Stimulated activated naive CD8-positive, alpha-beta T cell treated with anti-CD3 and anti-CD28 coated beads, Interleukin-15, amount 100 ng/mL, for 72 hours (primary cell): ENCODE data around the gene ANXA4.
A peak's percentile ranks its signal among the peaks of the same experiment; 100 is the strongest.
"Not testable (repeated sequence)": the region's sequence is repeated elsewhere in the genome, so short reads cannot be mapped to it uniquely, and the experiment has no call there.

Experiments used
- ATAC-seq: fragments of 150-1000 bp; cut with Tn5 transposase; 2 replicates; pipeline ENCODE4 v1.10.0; 2021; ENCODE audit warnings: mild to moderate bottlenecking, moderate library complexity
- DNase-seq, 2 donors: peaks; one replicate each; pipeline ENCODE4 v3.0.0; 2021 to 2022
- H3K27ac Mint-ChIP-seq, 2 donors: one replicate each; pipeline ENCODE4 v1.8.0; 2022; ENCODE audit warnings: mild to moderate bottlenecking in 2 of 2, mixed read lengths in 2 of 2, moderate library complexity in 2 of 2
- H3K27me3 Mint-ChIP-seq: one replicate; pipeline ENCODE4 v1.8.0; 2022; ENCODE audit warnings: mixed read lengths
- H3K4me1 Mint-ChIP-seq: one replicate; pipeline ENCODE4 v1.8.0; 2022; ENCODE audit warnings: mild to moderate bottlenecking, mixed read lengths
- H3K4me3 Mint-ChIP-seq, 2 donors: one replicate each; pipeline ENCODE4 v1.8.0; 2022; ENCODE audit warnings: mild to moderate bottlenecking in 2 of 2, mixed read lengths in 2 of 2, moderate library complexity in 1 of 2
- H3K9me3 Mint-ChIP-seq, 2 donors: one replicate each; pipeline ENCODE4 v1.8.0; 2022; ENCODE audit warnings: mixed read lengths in 2 of 2

The ANXA4 gene

GRCh38 chr2:69734854-69735544, 6.9 kb upstream of the ANXA4 start:
- no peaks in the 10 kb centered on the region for H3K4me1 Mint-ChIP-seq
- H3K27ac Mint-ChIP-seq, result no peak overlapping the region
- H3K4me3 Mint-ChIP-seq, result no peak overlapping the region
- no peak for DNase-seq
- no peaks in the 10 kb centered on the region for H3K27me3 Mint-ChIP-seq
- no peak for ATAC-seq
- no peaks in the 10 kb centered on the region for H3K9me3 Mint-ChIP-seq

- no peak for DNase-seq
- no peaks in the 10 kb centered on the region for H3K9me3 Mint-ChIP-seq
- H3K4me1 Mint-ChIP-seq, result no peaks in the 10 kb centered on the region
- ATAC-seq, result no peak
- H3K27me3 Mint-ChIP-seq, result no peaks in the 10 kb centered on the region
- no peak overlapping the region for H3K27ac Mint-ChIP-seq
- H3K4me3 Mint-ChIP-seq, result no peak overlapping the region
These were observed 6.2 kb upstream of the ANXA4 start for GRCh38 chr2:69735686-69736085.

GRCh38 chr2:69738149-69738548, 3.8 kb upstream of the ANXA4 start:
- H3K4me3 Mint-ChIP-seq, H3K9me3 Mint-ChIP-seq: not testable (repeated sequence)

GRCh38 chr2:69740502-69740951, 1.4 kb upstream of the ANXA4 start:
- H3K4me3 Mint-ChIP-seq, result peak overlapping the region in 1 of 2 donors; percentile 98
- no peak for DNase-seq
- no peak overlapping the region for H3K27ac Mint-ChIP-seq
- peaks cover 21% of the 10 kb centered on the region for H3K4me1 Mint-ChIP-seq
- no peak for ATAC-seq
- H3K9me3 Mint-ChIP-seq, result no peaks in the 10 kb centered on the region
- H3K27me3 Mint-ChIP-seq, result peaks cover 7% of the 10 kb centered on the region

More at GRCh38 chr2:69738149-69738548, 3.8 kb upstream of the ANXA4 start:
- H3K4me1 Mint-ChIP-seq, result peaks cover 18% of the 10 kb centered on the region
- not testable (repeated sequence) for H3K27ac Mint-ChIP-seq, H3K27me3 Mint-ChIP-seq, ATAC-seq, DNase-seq

GRCh38 chr2:69741229-69741574, 732 bp upstream of the ANXA4 start:
- peak; percentile 47 for ATAC-seq
- peak overlapping the region; percentile 98 to 99 for H3K4me3 Mint-ChIP-seq
- DNase-seq, result peak; percentile 25 to 29
- H3K9me3 Mint-ChIP-seq, result no peaks in the 10 kb centered on the region
- H3K27ac Mint-ChIP-seq, result peak overlapping the region; percentile 97 to 99
- H3K4me1 Mint-ChIP-seq, result peaks cover 21% of the 10 kb centered on the region
- H3K27me3 Mint-ChIP-seq, result peaks cover 7% of the 10 kb centered on the region

- ATAC-seq, result peak; percentile 56
- peak overlapping the region in 1 of 2 donors; percentile 94 for H3K27ac Mint-ChIP-seq
- H3K27me3 Mint-ChIP-seq, result peaks cover 7% of the 10 kb centered on the region
- peak in 1 of 2 donors; percentile 5 for DNase-seq
- no peaks in the 10 kb centered on the region for H3K9me3 Mint-ChIP-seq
- H3K4me3 Mint-ChIP-seq, result peak overlapping the region; percentile 98 to 99
- peaks cover 21% of the 10 kb centered on the region for H3K4me1 Mint-ChIP-seq
These were observed 503 bp downstream of the ANXA4 start for GRCh38 chr2:69742322-69742952.

GRCh38 chr2:69743847-69744264, 1.9 kb downstream of the ANXA4 start:
- H3K4me3 Mint-ChIP-seq, result no peak overlapping the region
- H3K27me3 Mint-ChIP-seq, result peaks cover 7% of the 10 kb centered on the region

GRCh38 chr2:69744456-69744855, 2.5 kb downstream of the ANXA4 start:
- DNase-seq (no peak), ATAC-seq (no peak)
- peaks cover 7% of the 10 kb centered on the region for H3K27me3 Mint-ChIP-seq
- H3K4me3 Mint-ChIP-seq, result no peak overlapping the region
- H3K9me3 Mint-ChIP-seq, result no peaks in the 10 kb centered on the region
- H3K27ac Mint-ChIP-seq, result no peak overlapping the region
- peaks cover 21% of the 10 kb centered on the region for H3K4me1 Mint-ChIP-seq

More at GRCh38 chr2:69743847-69744264, 1.9 kb downstream of the ANXA4 start:
- H3K27ac Mint-ChIP-seq, result no peak overlapping the region
- ATAC-seq (no peak), DNase-seq (no peak)
- H3K9me3 Mint-ChIP-seq, result no peaks in the 10 kb centered on the region
- peaks cover 21% of the 10 kb centered on the region for H3K4me1 Mint-ChIP-seq

GRCh38 chr2:69745035-69745434, 3.1 kb downstream of the ANXA4 start:
- no peak overlapping the region for H3K27ac Mint-ChIP-seq

GRCh38 chr2:69750246-69750645, 8.3 kb downstream of the ANXA4 start:
- no peak overlapping the region for H3K27ac Mint-ChIP-seq

More at GRCh38 chr2:69745035-69745434, 3.1 kb downstream of the ANXA4 start:
- H3K4me3 Mint-ChIP-seq, result no peak overlapping the region
- DNase-seq, result no peak
- H3K27me3 Mint-ChIP-seq, result peaks cover 7% of the 10 kb centered on the region
- peaks cover 21% of the 10 kb centered on the region for H3K4me1 Mint-ChIP-seq
- H3K9me3 Mint-ChIP-seq, result no peaks in the 10 kb centered on the region
- no peak for ATAC-seq

GRCh38 chr2:69753659-69754363, 11.9 kb downstream of the ANXA4 start:
- Mint-ChIP-seq H3K27ac (no peak overlapping the region), H3K27me3 (no peaks in the 10 kb centered on the region), H3K9me3 (no peaks in the 10 kb centered on the region), H3K4me1 (peaks cover 5% of the 10 kb centered on the region), H3K4me3 (no peak overlapping the region)
- no peak for ATAC-seq
- no peak for DNase-seq

More at GRCh38 chr2:69750246-69750645, 8.3 kb downstream of the ANXA4 start:
- Mint-ChIP-seq H3K27me3 (no peaks in the 10 kb centered on the region), H3K4me1 (no peaks in the 10 kb centered on the region), H3K9me3 (no peaks in the 10 kb centered on the region), H3K4me3 (no peak overlapping the region)
- no peak for DNase-seq
- no peak for ATAC-seq

GRCh38 chr2:69754633-69755032, 12.7 kb downstream of the ANXA4 start:
- no peak for ATAC-seq
- Mint-ChIP-seq H3K4me1 (peaks cover 5% of the 10 kb centered on the region), H3K4me3 (no peak overlapping the region), H3K27me3 (no peaks in the 10 kb centered on the region), H3K9me3 (no peaks in the 10 kb centered on the region), H3K27ac (no peak overlapping the region)
- no peak for DNase-seq

- ATAC-seq (peak; percentile 48), DNase-seq (no peak)
- no peak overlapping the region for H3K4me3 Mint-ChIP-seq
- no peaks in the 10 kb centered on the region for H3K9me3 Mint-ChIP-seq
- no peaks in the 10 kb centered on the region for H3K27me3 Mint-ChIP-seq
- no peak overlapping the region for H3K27ac Mint-ChIP-seq
- H3K4me1 Mint-ChIP-seq, result peaks cover 5% of the 10 kb centered on the region
These were observed 14.0 kb downstream of the ANXA4 start for GRCh38 chr2:69755862-69756467.

- H3K9me3 Mint-ChIP-seq, result no peaks in the 10 kb centered on the region
- ATAC-seq, result no peak
- H3K27me3 Mint-ChIP-seq, result no peaks in the 10 kb centered on the region
- peaks cover 24% of the 10 kb centered on the region for H3K4me1 Mint-ChIP-seq
- no peak for DNase-seq
- no peak overlapping the region for H3K27ac Mint-ChIP-seq
- H3K4me3 Mint-ChIP-seq, result no peak overlapping the region
These were observed 20.1 kb downstream of the ANXA4 start for GRCh38 chr2:69762025-69762424.
